Measurements from ENCODE around the gene IGDCC3. TPM values are rescaled to one million over a fixed set of nuclear protein-coding genes. Genes with fewer than 3 reads are reported as not detected.

Gene IGDCC3
- total RNA-seq, 4 donors from 2014 or later: not detected

GRCh38 chr15:65339416-65339815, 38.4 kb downstream of the IGDCC3 start:
- DNase-seq (no peak), ATAC-seq (no peak)
- Histone ChIP-seq H3K27me3 (no peaks in the 10 kb centered on the region), H3K27ac (no peak overlapping the region), H3K4me1 (no peaks in the 10 kb centered on the region), H3K36me3 (no peaks in the 10 kb centered on the region), H3K4me3 (no peak overlapping the region), H3K9me3 (no peaks in the 10 kb centered on the region)
- TF ChIP-seq CTCF (IDR thresholded peaks at IDR 0.05 in 4 of 5, conservative IDR thresholded peaks at IDR 0.05 in 1 of 5) (no peak), POLR2A (IDR thresholded peaks at IDR 0.05) (no peak)
- intact Hi-C loops (cut with DNase I; ENCODE audit: low total_unique reads): no loop called here
- in situ Hi-C loops (cut with MboI; ENCODE audit: low sequenced_read_pairs in 4 of 4): loop anchor here in 1 of 4 donors (5.0 kb wide), 1 partner anchor 33 kb away; no protein-coding TSS in a partner anchor

DNA sequence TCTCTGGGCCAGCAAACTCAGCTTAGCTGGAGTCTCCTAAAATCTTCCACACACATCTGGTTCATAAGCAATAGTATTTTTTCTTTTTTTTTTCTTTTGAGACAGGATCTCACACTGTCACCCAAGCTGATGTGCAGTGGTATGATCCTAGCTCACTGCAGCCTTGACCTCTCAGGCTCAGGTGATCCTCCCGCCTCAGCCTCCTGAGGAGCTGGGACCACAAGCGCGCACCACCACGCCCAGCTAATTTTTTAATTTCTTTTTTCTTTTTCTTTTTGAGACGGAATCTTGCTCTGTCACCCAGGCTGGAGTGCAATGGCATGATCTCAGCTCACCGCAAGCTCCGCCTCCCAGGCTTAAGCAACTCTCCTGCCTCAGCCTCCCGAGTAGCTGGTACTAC, 39.0 kb downstream of the IGDCC3 start:
- Histone ChIP-seq H3K4me1 (no peaks in the 10 kb centered on the region), H3K9me3 (no peaks in the 10 kb centered on the region), H3K27me3 (no peaks in the 10 kb centered on the region), H3K4me3 (no peak overlapping the region), H3K27ac (no peak overlapping the region), H3K36me3 (no peaks in the 10 kb centered on the region)
- TF ChIP-seq CTCF (IDR thresholded peaks at IDR 0.05 in 4 of 5, conservative IDR thresholded peaks at IDR 0.05 in 1 of 5) (no peak), POLR2A (IDR thresholded peaks at IDR 0.05) (no peak)
- in situ Hi-C loops (cut with MboI; ENCODE audit: low sequenced_read_pairs in 4 of 4) (loop anchor here in 1 of 4 donors (5.0 kb wide), 1 partner anchor 33 kb away; no protein-coding TSS in a partner anchor), intact Hi-C loops (cut with DNase I; ENCODE audit: low total_unique reads) (no loop called here)
- ATAC-seq (no peak), DNase-seq (no peak)

DNA sequence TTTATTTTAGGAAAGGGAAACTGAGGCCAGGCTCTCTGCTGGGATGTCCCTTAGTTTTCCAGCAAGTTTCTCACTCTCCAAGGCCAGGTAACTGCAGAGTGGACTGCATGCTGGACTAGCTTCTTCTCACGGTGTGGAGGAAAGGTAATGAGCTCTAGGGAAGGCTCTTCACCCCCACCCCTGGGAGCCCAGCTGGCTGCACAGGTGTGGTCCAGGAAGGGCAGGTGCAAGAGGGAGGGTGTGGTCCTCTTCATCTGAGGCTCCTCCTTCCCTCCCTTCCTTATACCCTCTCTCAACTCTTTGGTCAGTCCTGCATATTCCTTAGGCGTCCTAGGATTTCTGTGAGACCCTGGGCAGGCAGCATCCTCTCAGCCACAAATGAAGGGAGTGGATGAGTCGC, 39.4 kb downstream of the IGDCC3 start:
- TF ChIP-seq POLR2A (IDR thresholded peaks at IDR 0.05) (no peak), CTCF (IDR thresholded peaks at IDR 0.05 in 4 of 5, conservative IDR thresholded peaks at IDR 0.05 in 1 of 5) (no peak)
- no peak for DNase-seq
- Histone ChIP-seq H3K9me3 (no peaks in the 10 kb centered on the region), H3K27me3 (no peaks in the 10 kb centered on the region), H3K27ac (no peak overlapping the region), H3K36me3 (no peaks in the 10 kb centered on the region), H3K4me1 (no peaks in the 10 kb centered on the region), H3K4me3 (no peak overlapping the region)
- intact Hi-C loops (cut with DNase I; ENCODE audit: low total_unique reads) (no loop called here), in situ Hi-C loops (cut with MboI; ENCODE audit: low sequenced_read_pairs in 4 of 4) (loop anchor here in 1 of 4 donors (5.0 kb wide), 1 partner anchor 34 kb away; no protein-coding TSS in a partner anchor)
- ATAC-seq: no peak

- no peak overlapping the region for H3K27ac ChIP-seq
- intact Hi-C loops (cut with DNase I; ENCODE audit: low total_unique reads): no loop called here
- no peaks in the 10 kb centered on the region for H3K4me1 ChIP-seq
- ATAC-seq: no peak
- H3K4me3 ChIP-seq: no peak overlapping the region
- no peaks in the 10 kb centered on the region for H3K9me3 ChIP-seq
- no peak for DNase-seq
- no peaks in the 10 kb centered on the region for H3K27me3 ChIP-seq
- TF ChIP-seq CTCF (IDR thresholded peaks at IDR 0.05 in 4 of 5, conservative IDR thresholded peaks at IDR 0.05 in 1 of 5) (no peak), POLR2A (IDR thresholded peaks at IDR 0.05) (no peak)
- no peaks in the 10 kb centered on the region for H3K36me3 ChIP-seq
- in situ Hi-C loops (cut with MboI; ENCODE audit: low sequenced_read_pairs in 4 of 4): loop anchor here in 1 of 4 donors (5.0 kb wide), 1 partner anchor 35 kb away; no protein-coding TSS in a partner anchor
Measured at GRCh38 chr15:65337436-65338070, 40.2 kb downstream of the IGDCC3 start.

Data from gastrocnemius medialis (tissue), 4 donors.